HG02642 (cell line): ENCODE results near the gene UBAC2.
"Not testable (repeated sequence)": the region's sequence is repeated elsewhere in the genome, so short reads cannot be mapped to it uniquely, and the experiment has no call there.

Source experiments
- ATAC-seq: cut with Tn5 transposase; IDR thresholded peaks from one replicate; pipeline ENCODE4 v1.9.1; 2021; ENCODE audit warnings: mild to moderate bottlenecking; ENCODE audit not compliant: unreplicated experiment, poor library complexity

UBAC2 gene

GRCh38 chr13:99399623-99399974, 198.9 kb downstream of the UBAC2 start:
- ATAC-seq: no peak

- no peak for ATAC-seq
Observed at GRCh38 chr13:99403458-99403971, 202.9 kb downstream of the UBAC2 start.

- ATAC-seq: no peak
Observed at GRCh38 chr13:99404005-99404755, 203.5 kb downstream of the UBAC2 start.

GRCh38 chr13:99405966-99406365, 205.3 kb downstream of the UBAC2 start:
- no peak for ATAC-seq

- no peak for ATAC-seq
Observed at GRCh38 chr13:99406799-99407201, 206.1 kb downstream of the UBAC2 start.

GRCh38 chr13:99407906-99408702, 207.4 kb downstream of the UBAC2 start:
- no peak for ATAC-seq

- no peak for ATAC-seq
Observed at GRCh38 chr13:99408703-99409000, 208.0 kb downstream of the UBAC2 start.

- not testable (repeated sequence) for ATAC-seq
Observed at GRCh38 chr13:99409461-99410083, 208.9 kb downstream of the UBAC2 start.

- ATAC-seq: not testable (repeated sequence)
Observed at GRCh38 chr13:99410646-99411475, 210.2 kb downstream of the UBAC2 start.

GRCh38 chr13:99412856-99413255, 212.2 kb downstream of the UBAC2 start:
- ATAC-seq: no peak

- ATAC-seq: no peak
Observed at GRCh38 chr13:99414048-99414995, 213.7 kb downstream of the UBAC2 start.

GRCh38 chr13:99415014-99415650, 214.5 kb downstream of the UBAC2 start:
- ATAC-seq: no peak

GRCh38 chr13:99415851-99416331, 215.2 kb downstream of the UBAC2 start:
- no peak for ATAC-seq

- no peak for ATAC-seq
Observed at GRCh38 chr13:99416411-99417121, 215.9 kb downstream of the UBAC2 start.

GRCh38 chr13:99417201-99418102, 216.8 kb downstream of the UBAC2 start:
- ATAC-seq: no peak

GRCh38 chr13:99418103-99418842, 217.6 kb downstream of the UBAC2 start:
- ATAC-seq: no peak

- ATAC-seq: no peak
Observed at GRCh38 chr13:99418843-99419140, 218.1 kb downstream of the UBAC2 start.
